ENCODE results near the gene HLA-G.
A peak's percentile ranks its signal among the peaks of the same experiment; 100 is the strongest.

Gene HLA-G

GRCh38 chr6:29830409-29830808 lies 2.8 kb downstream of the HLA-G start:
- no peaks in the 10 kb centered on the region for H3K4me1 ChIP-seq (ENCODE audit: control insufficient read depth in 1 of 2, insufficient read depth in 1 of 2, low read depth in 1 of 2, low read length in 1 of 2)
- H3K27ac ChIP-seq, result no peak overlapping the region
- H3K36me3 ChIP-seq, result no peaks in the 10 kb centered on the region
- H3K9me3 ChIP-seq, result no peaks in the 10 kb centered on the region
- H3K4me3 ChIP-seq (ENCODE audit: low read depth in 1 of 2, low read length in 1 of 2), result no peak overlapping the region
- peaks cover 99% of the 10 kb centered on the region for H3K27me3 ChIP-seq
- TF ChIP-seq CTCF (IDR thresholded peaks at IDR 0.05), result no peak

- Histone ChIP-seq H3K4me3 (ENCODE audit: low read depth in 1 of 2, low read length in 1 of 2) (no peak overlapping the region), H3K36me3 (no peaks in the 10 kb centered on the region), H3K27ac (no peak overlapping the region), H3K27me3 (peaks cover 99% of the 10 kb centered on the region), H3K4me1 (ENCODE audit: control insufficient read depth in 1 of 2, insufficient read depth in 1 of 2, low read depth in 1 of 2, low read length in 1 of 2) (no peaks in the 10 kb centered on the region), H3K9me3 (no peaks in the 10 kb centered on the region)
- no peak for TF ChIP-seq CTCF (IDR thresholded peaks at IDR 0.05)
These were observed 4.2 kb downstream of the HLA-G start for GRCh38 chr6:29831776-29832175.

GRCh38 chr6:29834564-29835436 lies 7.2 kb downstream of the HLA-G start:
- no peaks in the 10 kb centered on the region for H3K4me1 ChIP-seq (ENCODE audit: control insufficient read depth in 1 of 2, insufficient read depth in 1 of 2, low read depth in 1 of 2, low read length in 1 of 2)
- no peaks in the 10 kb centered on the region for H3K9me3 ChIP-seq
- H3K27ac ChIP-seq, result no peak overlapping the region
- no peak overlapping the region for H3K4me3 ChIP-seq (ENCODE audit: low read depth in 1 of 2, low read length in 1 of 2)
- TF ChIP-seq CTCF (IDR thresholded peaks at IDR 0.05), result peak; percentile 74
- peaks cover 99% of the 10 kb centered on the region for H3K27me3 ChIP-seq
- H3K36me3 ChIP-seq, result no peaks in the 10 kb centered on the region

GRCh38 chr6:29839917-29840316 lies 12.3 kb downstream of the HLA-G start:
- no peak overlapping the region for H3K4me3 ChIP-seq (ENCODE audit: low read depth in 1 of 2, low read length in 1 of 2)
- no peak for TF ChIP-seq CTCF (IDR thresholded peaks at IDR 0.05)
- H3K9me3 ChIP-seq, result no peaks in the 10 kb centered on the region
- H3K27ac ChIP-seq, result no peak overlapping the region
- H3K36me3 ChIP-seq, result no peaks in the 10 kb centered on the region
- peaks cover 100% of the 10 kb centered on the region for H3K27me3 ChIP-seq
- H3K4me1 ChIP-seq (ENCODE audit: control insufficient read depth in 1 of 2, insufficient read depth in 1 of 2, low read depth in 1 of 2, low read length in 1 of 2), result no peaks in the 10 kb centered on the region

- no peaks in the 10 kb centered on the region for H3K4me1 ChIP-seq (ENCODE audit: control insufficient read depth in 1 of 2, insufficient read depth in 1 of 2, low read depth in 1 of 2, low read length in 1 of 2)
- no peak for TF ChIP-seq CTCF (IDR thresholded peaks at IDR 0.05)
- H3K36me3 ChIP-seq, result no peaks in the 10 kb centered on the region
- H3K27ac ChIP-seq, result no peak overlapping the region
- no peak overlapping the region for H3K4me3 ChIP-seq (ENCODE audit: low read depth in 1 of 2, low read length in 1 of 2)
- no peaks in the 10 kb centered on the region for H3K9me3 ChIP-seq
- peaks cover 100% of the 10 kb centered on the region for H3K27me3 ChIP-seq
These were observed 13.4 kb downstream of the HLA-G start for GRCh38 chr6:29841030-29841429.
